A673 (cell line): ENCODE data around the gene FBXW4. TPM values are rescaled to one million over a fixed set of nuclear protein-coding genes. Genes with fewer than 3 reads are reported as not detected.

Experiments
- BruUV-seq: library from RNA; stranded (reverse); fragments of 400-500 nt; replicated peaks from 2 replicates; lab custom pipeline; 2021; lab: Mats Ljungman, UMichigan
- CTCF ChIA-PET: fragments of 300-600 bp; sonication (Branson Sonifier 250); formaldehyde crosslinking; loops from one replicate; lab custom pipeline; 2022; ENCODE audit warnings: antibody characterized with exemption; lab: Charles Lee
- POLR2A ChIA-PET: fragments of 300-600 bp; sonication (Branson Sonifier 250); formaldehyde crosslinking; loops from one replicate; lab custom pipeline; 2022; ENCODE audit warnings: antibody characterized with exemption; ENCODE audit not compliant: low non-redundant PET; lab: Charles Lee
- DNase-seq: peaks from one replicate; pipeline ENCODE4 v3.0.0-alpha.2; 2015; ENCODE audit warnings: low spot score
- H3K27ac ChIP-seq: fragments of 200-600 bp; sonication (generic); 2 replicates; pipeline ENCODE4 v1.5.1; 2016; ENCODE audit warnings: mixed run types, low read depth, mild to moderate bottlenecking, mixed read lengths, antibody characterized with exemption, low read length; ENCODE audit not compliant: poor library complexity, severe bottlenecking
- H3K27me3 ChIP-seq: fragments of 200-600 bp; sonication (generic); replicated peaks from 2 replicates; pipeline ENCODE4 v1.6.1; 2017; ENCODE audit warnings: mixed run types, low read depth, mild to moderate bottlenecking, mixed read lengths, antibody characterized with exemption, low read length; ENCODE audit not compliant: insufficient read depth, poor library complexity
- H3K36me3 ChIP-seq: fragments of 200-600 bp; sonication (generic); 2 replicates; pipeline ENCODE4 v1.6.1; 2016; ENCODE audit warnings: mixed run types, mild to moderate bottlenecking, mixed read lengths, antibody characterized with exemption, low read length; ENCODE audit not compliant: insufficient read depth, poor library complexity, severe bottlenecking
- H3K4me1 ChIP-seq: fragments of 200-600 bp; sonication (generic); 2 replicates; pipeline ENCODE4 v1.6.1; 2017; ENCODE audit warnings: mixed run types, mild to moderate bottlenecking, mixed read lengths, antibody characterized with exemption, low read length; ENCODE audit not compliant: insufficient read depth, poor library complexity, severe bottlenecking
- H3K4me3 ChIP-seq: fragments of 200-600 bp; sonication (generic); 2 replicates; pipeline ENCODE4 v1.5.1; 2016; ENCODE audit warnings: low read depth, mixed run types, mild to moderate bottlenecking, mixed read lengths, low read length; ENCODE audit not compliant: poor library complexity, severe bottlenecking
- H3K9me3 ChIP-seq: fragments of 200-600 bp; sonication (generic); 2 replicates; pipeline ENCODE4 v1.6.1; 2016; ENCODE audit warnings: mixed run types, low read depth, mild to moderate bottlenecking, mixed read lengths, antibody characterized with exemption, low read length; ENCODE audit not compliant: poor library complexity, severe bottlenecking
- EZH2 ChIP-seq: fragments of 200-600 bp; sonication (generic); IDR thresholded peaks from 2 replicates; pipeline ENCODE4 v1.6.1; 2017; ENCODE audit warnings: borderline replicate concordance, low read depth, mild to moderate bottlenecking, mixed read lengths, antibody characterized with exemption, low read length; ENCODE audit not compliant: poor library complexity, severe bottlenecking
- intact Hi-C: fragments of 100-400 bp; cut with micrococcal nuclease; formaldehyde crosslinking; loops from one replicate; pipeline ENCODE4 v1.10.0; 2022; ENCODE audit not compliant: unreplicated experiment
- total RNA-seq: library from RNA; stranded (reverse); gene quantifications from 2 replicates; pipeline ENCODE4 v1.2.3, GENCODE V29; 2021
- TF ChIP-seq, protein P1 (sequence below): fragments of 300-800, 200-600 bp; sonication (generic); conservative IDR thresholded peaks from 2 replicates; pipeline ENCODE4 v1.5.1; 2017; ENCODE audit warnings: low read depth, mild to moderate bottlenecking, antibody characterized with exemption, low read length, moderate library complexity, mixed read lengths

The FBXW4 gene
- total RNA-seq, 1 experiment from 2014 or later: 19.5 TPM

DNA sequence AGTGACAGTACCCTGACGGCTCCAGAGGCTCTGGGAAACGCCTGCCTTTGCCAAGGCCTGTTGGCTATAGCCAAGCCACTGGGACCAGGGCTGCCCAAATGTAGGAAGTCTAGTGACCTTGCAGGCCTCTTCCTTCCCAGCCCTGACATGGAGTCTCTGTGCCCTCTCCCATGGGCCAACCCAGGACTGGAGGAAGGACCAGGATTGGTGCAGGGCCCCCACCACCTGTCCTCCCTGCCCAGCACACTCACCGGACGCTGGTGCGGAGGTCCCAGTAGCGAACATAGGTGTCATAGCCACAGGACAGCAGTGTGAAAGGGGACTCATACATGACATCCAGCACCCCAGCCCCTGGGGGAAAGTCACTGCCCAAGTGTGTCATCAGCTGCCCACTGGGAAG lies 82.9 kb downstream of the FBXW4 start:
- no peak for DNase-seq
- H3K4me3 ChIP-seq: no peak overlapping the region
- intact Hi-C loops: no loop called here
- ChIA-PET POLR2A (no interaction called here), CTCF (no interaction called here)
- BruUV-seq: no TSS peak
- H3K27ac ChIP-seq: no peak overlapping the region
- no peaks in the 10 kb centered on the region for H3K4me1 ChIP-seq
- H3K9me3 ChIP-seq: no peaks in the 10 kb centered on the region
- no peaks in the 10 kb centered on the region for H3K27me3 ChIP-seq
- H3K36me3 ChIP-seq: peaks cover 14% of the 10 kb centered on the region
- TF ChIP-seq EZH2: no peak
- TF ChIP-seq, protein P1, sequence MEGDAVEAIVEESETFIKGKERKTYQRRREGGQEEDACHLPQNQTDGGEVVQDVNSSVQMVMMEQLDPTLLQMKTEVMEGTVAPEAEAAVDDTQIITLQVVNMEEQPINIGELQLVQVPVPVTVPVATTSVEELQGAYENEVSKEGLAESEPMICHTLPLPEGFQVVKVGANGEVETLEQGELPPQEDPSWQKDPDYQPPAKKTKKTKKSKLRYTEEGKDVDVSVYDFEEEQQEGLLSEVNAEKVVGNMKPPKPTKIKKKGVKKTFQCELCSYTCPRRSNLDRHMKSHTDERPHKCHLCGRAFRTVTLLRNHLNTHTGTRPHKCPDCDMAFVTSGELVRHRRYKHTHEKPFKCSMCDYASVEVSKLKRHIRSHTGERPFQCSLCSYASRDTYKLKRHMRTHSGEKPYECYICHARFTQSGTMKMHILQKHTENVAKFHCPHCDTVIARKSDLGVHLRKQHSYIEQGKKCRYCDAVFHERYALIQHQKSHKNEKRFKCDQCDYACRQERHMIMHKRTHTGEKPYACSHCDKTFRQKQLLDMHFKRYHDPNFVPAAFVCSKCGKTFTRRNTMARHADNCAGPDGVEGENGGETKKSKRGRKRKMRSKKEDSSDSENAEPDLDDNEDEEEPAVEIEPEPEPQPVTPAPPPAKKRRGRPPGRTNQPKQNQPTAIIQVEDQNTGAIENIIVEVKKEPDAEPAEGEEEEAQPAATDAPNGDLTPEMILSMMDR: no peak

DNA sequence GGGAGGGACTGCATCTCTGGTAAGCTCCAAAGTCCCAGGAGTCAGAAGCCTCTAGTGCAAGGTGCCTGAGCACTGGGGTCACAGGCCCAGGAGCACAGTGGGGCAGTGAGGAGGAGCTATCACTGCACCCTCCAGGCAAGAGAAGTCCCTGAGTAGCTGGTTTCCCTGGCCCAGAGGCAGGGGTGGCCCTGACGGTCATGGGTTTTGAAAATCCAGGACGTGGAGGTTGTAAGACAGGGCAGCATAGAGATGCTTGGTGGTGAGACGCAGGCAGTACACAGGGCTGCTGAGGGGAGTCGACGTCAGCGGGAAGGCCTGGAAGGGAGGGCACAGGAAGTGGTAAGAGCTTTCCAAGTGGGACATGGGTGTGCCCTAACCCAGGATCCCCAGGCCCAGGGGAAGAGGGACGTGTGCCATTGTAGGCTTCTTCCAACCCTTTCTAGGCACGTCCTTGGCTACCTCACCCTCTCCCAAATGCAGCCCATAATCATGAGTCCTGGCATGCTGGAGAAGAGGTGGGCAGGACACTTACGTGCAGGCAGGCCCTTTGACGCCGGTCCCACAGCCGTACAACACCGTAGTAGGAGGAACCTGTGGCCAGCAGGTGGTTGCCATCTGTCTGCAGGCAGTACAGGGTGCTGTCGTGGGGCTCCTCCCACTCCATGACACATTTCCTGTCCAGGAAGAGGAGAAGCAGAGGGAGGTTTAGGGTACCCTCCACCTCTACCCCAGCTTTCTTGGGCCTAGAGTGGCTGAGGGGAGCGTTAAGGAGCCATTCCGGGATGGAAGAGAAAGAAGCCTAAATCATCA lies 83.7 kb downstream of the FBXW4 start:
- TF ChIP-seq, protein P1: no peak
- no peak for TF ChIP-seq EZH2
- Histone ChIP-seq H3K4me1 (no peaks in the 10 kb centered on the region), H3K27ac (no peak overlapping the region), H3K27me3 (no peaks in the 10 kb centered on the region), H3K36me3 (peaks cover 14% of the 10 kb centered on the region), H3K9me3 (no peaks in the 10 kb centered on the region), H3K4me3 (no peak overlapping the region)
- ChIA-PET POLR2A (no interaction called here), CTCF (no interaction called here)
- BruUV-seq: no TSS peak
- intact Hi-C loops: no loop called here
- DNase-seq: peak; percentile 22

DNA sequence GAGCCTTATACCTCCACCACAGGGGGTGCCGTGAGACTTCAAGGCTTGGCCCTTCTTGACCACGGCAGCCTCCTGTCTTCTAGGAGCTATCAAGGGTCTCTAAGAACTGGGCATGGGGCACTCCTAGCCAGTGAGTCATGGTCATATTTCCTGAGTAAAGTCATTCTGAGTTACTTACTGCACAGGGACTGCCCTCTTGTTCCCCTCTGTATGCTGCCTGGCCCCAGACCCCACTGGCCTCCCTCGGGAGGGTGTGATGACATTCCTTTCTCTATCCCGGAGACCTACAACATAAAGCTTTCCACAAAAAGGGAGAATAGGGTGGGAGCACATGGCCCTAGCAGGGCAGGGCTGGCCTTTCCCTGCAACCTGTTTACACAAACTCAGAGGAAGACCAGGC lies 85.5 kb downstream of the FBXW4 start:
- CTCF ChIA-PET: no interaction called here
- POLR2A ChIA-PET: no interaction called here
- no peak for TF ChIP-seq EZH2
- TF ChIP-seq, protein P1: no peak

More for the DNA sequence above, 85.5 kb downstream of the FBXW4 start:
- Histone ChIP-seq H3K27me3 (no peaks in the 10 kb centered on the region), H3K36me3 (peaks cover 14% of the 10 kb centered on the region), H3K27ac (no peak overlapping the region), H3K4me1 (no peaks in the 10 kb centered on the region), H3K9me3 (no peaks in the 10 kb centered on the region), H3K4me3 (no peak overlapping the region)
- no TSS peak for BruUV-seq
- DNase-seq: no peak
- intact Hi-C loops: no loop called here
